Left renal cortex interstitium (tissue), 4 donors: ENCODE results near the gene SLC35E3. TPM values are rescaled to one million over a fixed set of nuclear protein-coding genes. Genes with fewer than 3 reads are reported as not detected.

Experiments
- polyA plus RNA-seq, 4 donors: library from polyadenylated mRNA; unstranded; fragments of 120-200 nt; gene quantifications; one replicate each; pipeline ENCODE4 v1.2.1, GENCODE V29; 2013; ENCODE audit not compliant: insufficient read length in 4 of 4

The SLC35E3 gene
- polyA plus RNA-seq, 4 donors = 14.1 to 21.1 (median 19.2) TPM

Other genes starting within 250 kb of the SLC35E3 start
- 100 to 1,000 TPM; 153 to 195 (median 188) TPM for gene RAP1B, start 135.3 kb upstream of the SLC35E3 start, polyA plus RNA-seq
- 10 to 100 TPM; 65.3 to 81.6 (median 69.4) TPM for gene NUP107, start 59.2 kb upstream of the SLC35E3 start, polyA plus RNA-seq
- 10 to 100 TPM; 52.3 to 76.4 (median 57.5) TPM for gene MDM2, start 62.0 kb downstream of the SLC35E3 start, polyA plus RNA-seq
- 10 to 100 TPM; 17.3 to 36.2 (median 27.6) TPM for gene CPM, start 187.0 kb downstream of the SLC35E3 start, polyA plus RNA-seq